Endothelial cell of umbilical vein (primary cell): ENCODE results near the gene CHD5. TPM values are rescaled to one million over a fixed set of nuclear protein-coding genes. Genes with fewer than 3 reads are reported as not detected.

Experiments used
- BruUV-seq: library from RNA; stranded (reverse); fragments of 400-500 nt; replicated peaks from 2 replicates; lab custom pipeline; 2021; lab: Mats Ljungman, UMichigan
- CTCF ChIA-PET: fragments of 300-600, 350-600 bp; sonication (Branson Sonifier 250); formaldehyde crosslinking; loops from one replicate; lab custom pipeline; 2021; ENCODE audit warnings: antibody characterized with exemption, inconsistent platforms; lab: Charles Lee
- POLR2A ChIA-PET: fragments of 300-600, 350-600 bp; sonication (Branson Sonifier 250); formaldehyde crosslinking; loops from one replicate; lab custom pipeline; 2021; ENCODE audit warnings: antibody characterized with exemption, inconsistent platforms; lab: Charles Lee
- DNase-seq: peaks from one replicate; pipeline ENCODE4 v3.0.0-alpha.2; 2011; ENCODE audit warnings: low read depth, low spot score
- FAIRE-seq: peaks from 2 replicates; lab custom pipeline; 2011; peaks lifted over from hg19 to GRCh38; lab: Jason Lieb, UNC
- H2AFZ ChIP-seq: 2 replicates; pipeline ENCODE4 v1.6.0; 2012; ENCODE audit warnings: low read depth, low read length, control low read depth, inconsistent platforms
- H3K27ac ChIP-seq: 2 replicates; pipeline ENCODE4 v1.5.1; 2011; ENCODE audit warnings: low read depth, mild to moderate bottlenecking, control low read depth, low read length, moderate library complexity; ENCODE audit not compliant: insufficient read depth
- H3K27me3 ChIP-seq, 2 experiments: 2 replicates each; pipeline versions ENCODE4 v1.6.0 to v1.6.1; 2011; ENCODE audit warnings: low read length in 2 of 2, mixed read lengths in 1 of 2; ENCODE audit not compliant: control insufficient read depth in 2 of 2, insufficient read depth in 2 of 2
- H3K36me3 ChIP-seq, 2 experiments: 2 replicates in 1 of 2; 3 replicates in 1 of 2; pipeline ENCODE4 v1.5.1; 2011; ENCODE audit warnings: low read length in 2 of 2, mild to moderate bottlenecking in 1 of 2, moderate library complexity in 1 of 2; ENCODE audit not compliant: control insufficient read depth in 2 of 2, insufficient read depth in 2 of 2; ENCODE audit errors: extremely low read depth in 1 of 2
- H3K4me1 ChIP-seq: 3 replicates; pipeline ENCODE4 v1.5.1; 2011; ENCODE audit warnings: mild to moderate bottlenecking, low read length; ENCODE audit not compliant: control insufficient read depth, insufficient read depth; ENCODE audit errors: extremely low read depth
- H3K4me2 ChIP-seq: 2 replicates; pipeline ENCODE4 v1.6.1; 2011; ENCODE audit warnings: low read length, control low read depth, mixed read lengths; ENCODE audit not compliant: insufficient read depth
- H3K4me3 ChIP-seq, 3 experiments: fragments of 200-600 bp in 1 of 3; sonication (generic), shearing (Covaris generic) in 1 of 3; replicated peaks in 1 of 3; 2 replicates each; pipeline ENCODE4 v1.5.1; 2011 to 2016; ENCODE audit warnings: control low read depth in 3 of 3, low read length in 3 of 3, mild to moderate bottlenecking in 2 of 3, inconsistent platforms in 1 of 3, low read depth in 1 of 3, moderate library complexity in 1 of 3; ENCODE audit not compliant: insufficient read depth in 1 of 3
- H3K79me2 ChIP-seq: 2 replicates; pipeline ENCODE4 v1.6.0; 2012; ENCODE audit warnings: low read length, inconsistent platforms; ENCODE audit not compliant: control insufficient read depth, insufficient read depth
- H3K9ac ChIP-seq: replicated peaks from 2 replicates; pipeline ENCODE3; 2011; ENCODE audit warnings: low read length, control low read depth; ENCODE audit not compliant: insufficient read depth; ENCODE audit errors: extremely low read depth
- H3K9me1 ChIP-seq: replicated peaks from 3 replicates; pipeline ENCODE4 v1.6.0; 2011; ENCODE audit warnings: mild to moderate bottlenecking, low read length; ENCODE audit not compliant: control insufficient read depth, insufficient read depth; ENCODE audit errors: extremely low read depth
- H3K9me3 ChIP-seq: replicated peaks from 2 replicates; pipeline ENCODE4 v1.5.1; 2012; ENCODE audit warnings: low read length, inconsistent platforms; ENCODE audit not compliant: control insufficient read depth, insufficient read depth
- H4K20me1 ChIP-seq: replicated peaks from 2 replicates; pipeline ENCODE3; 2011; ENCODE audit warnings: mild to moderate bottlenecking, low read length; ENCODE audit not compliant: control insufficient read depth, insufficient read depth; ENCODE audit errors: extremely low read depth
- EZH2 ChIP-seq: IDR thresholded peaks from 2 replicates; pipeline ENCODE4 v1.6.1; 2012; ENCODE audit warnings: borderline replicate concordance, low read depth, mild to moderate bottlenecking, moderate library complexity, low read length, inconsistent platforms; ENCODE audit not compliant: severe bottlenecking
- FOS ChIP-seq: IDR thresholded peaks from 2 replicates; pipeline ENCODE4 v1.6.1; 2011; ENCODE audit warnings: mild to moderate bottlenecking, low read length, moderate library complexity, borderline replicate concordance; ENCODE audit not compliant: insufficient read depth
- GATA2 ChIP-seq: IDR thresholded peaks from 2 replicates; pipeline ENCODE4 v1.7.0; 2011; ENCODE audit warnings: low read depth, mild to moderate bottlenecking, moderate library complexity, mixed read lengths, low read length; ENCODE audit not compliant: insufficient read length, insufficient read depth
- JUN ChIP-seq: IDR thresholded peaks from 2 replicates; pipeline ENCODE4 v1.6.1; 2011; ENCODE audit warnings: borderline replicate concordance, low read depth; ENCODE audit not compliant: insufficient read length, insufficient read depth
- MYC ChIP-seq: IDR thresholded peaks from one replicate; pipeline ENCODE4 v1.6.1; 2011; ENCODE audit warnings: mild to moderate bottlenecking, low read depth, low read length
- POLR2AphosphoS5 ChIP-seq: IDR thresholded peaks from 2 replicates; pipeline ENCODE4 v1.6.1; 2012; ENCODE audit warnings: low read depth, mild to moderate bottlenecking, control low read depth, low read length, moderate library complexity; ENCODE audit not compliant: insufficient read depth
- dilution Hi-C: fragments of 300-500 bp; cut with MboI; formaldehyde crosslinking; loops from one replicate; pipeline ENCODE4 v1.15.0; 2019; ENCODE audit warnings: low sequenced_read_pairs; ENCODE audit not compliant: extremely low pct_ligation_motif_present
- intact Hi-C: fragments of 100-400 bp; cut with micrococcal nuclease; formaldehyde crosslinking; loops from one replicate; pipeline ENCODE4 v1.10.0; 2022
- polyA plus RNA-seq, 4 experiments: library from polyadenylated mRNA; depleted of rRNA in 3 of 4; stranded (reverse) in 3 of 4; unstranded in 1 of 4; fragments of >200 nt; gene quantifications; 2 replicates each; pipeline versions ENCODE4 v1.2.1 to v1.2.3, GENCODE V29; 2011 to 2012; ENCODE audit warnings: missing spikeins in 1 of 4
- total RNA-seq: library from RNA; stranded (reverse); gene quantifications from 2 replicates; pipeline ENCODE4 v1.2.3, GENCODE V29; 2021
- TF ChIP-seq, protein P1 (sequence below), 2 donors: IDR thresholded peaks; 1 replicate in 1 of 2; 2 replicates in 1 of 2; pipeline ENCODE4 v1.5.1; 2011; ENCODE audit warnings: low read length in 2 of 2, mild to moderate bottlenecking in 2 of 2, moderate library complexity in 2 of 2, control low read depth in 1 of 2, inconsistent platforms in 1 of 2, low read depth in 1 of 2; ENCODE audit not compliant: insufficient read depth in 1 of 2; ENCODE audit errors: extremely low read depth in 1 of 2
- TF ChIP-seq, protein P2 (sequence below): IDR thresholded peaks from 2 replicates; pipeline ENCODE4 v1.6.1; 2011; ENCODE audit not compliant: insufficient read depth, insufficient read length

CHD5 gene
- total and polyA plus RNA-seq, 2 donors (not counting 3 experiments of a cell fraction or from before 2014, with no cell fraction given) = 0.04 to 0.11 TPM

DNA sequence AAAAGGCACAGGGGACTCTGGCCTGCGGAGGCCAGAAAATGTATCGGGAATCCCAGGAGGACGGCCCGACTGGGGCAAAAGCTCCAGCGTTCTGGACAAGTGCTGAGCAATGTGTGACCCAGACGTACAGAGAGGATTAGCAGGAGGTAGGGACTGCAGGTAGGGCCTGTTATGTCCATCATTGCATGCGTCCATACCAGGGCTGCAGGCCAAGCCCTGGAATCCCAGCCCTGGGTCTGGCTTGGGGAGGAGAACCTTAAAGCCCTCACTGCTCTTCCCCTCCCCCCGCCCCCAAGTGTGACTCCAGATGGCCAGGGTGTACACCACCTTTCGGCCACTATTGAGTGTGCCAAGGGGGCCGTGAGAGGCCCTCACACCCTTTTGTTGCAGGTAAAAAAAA is 27.8 kb upstream of the CHD5 start:
- CTCF ChIA-PET = interaction anchor here (0.8 to 4.2 kb wide), 5 partner anchors 9 to 155 kb away, joined by 3 to 27 read pairs (median 3); no protein-coding TSS in a partner anchor
- no TSS peak for BruUV-seq
- dilution Hi-C loops = no loop called here
- POLR2A ChIA-PET = interaction anchor here (0.6 kb wide), 1 partner anchor 38 kb away, joined by 6 read pairs; no protein-coding TSS in a partner anchor
- H4K20me1 ChIP-seq = no peaks in the 10 kb centered on the region
- H2AFZ ChIP-seq = no peak overlapping the region
- H3K27ac ChIP-seq = no peak overlapping the region
- intact Hi-C loops = loop anchor here (1.0 to 2.0 kb wide), 2 partner anchors 185 to 216 kb away; partner anchors contain the start of genes ACOT7 and ESPN
- peaks cover 6 to 11% of the 10 kb centered on the region in 2 experiments for H3K27me3 ChIP-seq
- H3K4me1 ChIP-seq = peaks cover 22% of the 10 kb centered on the region
- H3K36me3 ChIP-seq = no peaks in the 10 kb centered on the region
- H3K4me2 ChIP-seq = no peak overlapping the region
- FAIRE-seq (no peak), DNase-seq (no peak)
- H3K9me3 ChIP-seq = no peaks in the 10 kb centered on the region
- no peak overlapping the region for H3K4me3 ChIP-seq
- no peak overlapping the region for H3K9ac ChIP-seq
- TF ChIP-seq GATA2 (no peak), FOS (no peak), EZH2 (no peak), POLR2AphosphoS5 (no peak), JUN (no peak), MYC (no peak)
- TF ChIP-seq, protein P1, sequence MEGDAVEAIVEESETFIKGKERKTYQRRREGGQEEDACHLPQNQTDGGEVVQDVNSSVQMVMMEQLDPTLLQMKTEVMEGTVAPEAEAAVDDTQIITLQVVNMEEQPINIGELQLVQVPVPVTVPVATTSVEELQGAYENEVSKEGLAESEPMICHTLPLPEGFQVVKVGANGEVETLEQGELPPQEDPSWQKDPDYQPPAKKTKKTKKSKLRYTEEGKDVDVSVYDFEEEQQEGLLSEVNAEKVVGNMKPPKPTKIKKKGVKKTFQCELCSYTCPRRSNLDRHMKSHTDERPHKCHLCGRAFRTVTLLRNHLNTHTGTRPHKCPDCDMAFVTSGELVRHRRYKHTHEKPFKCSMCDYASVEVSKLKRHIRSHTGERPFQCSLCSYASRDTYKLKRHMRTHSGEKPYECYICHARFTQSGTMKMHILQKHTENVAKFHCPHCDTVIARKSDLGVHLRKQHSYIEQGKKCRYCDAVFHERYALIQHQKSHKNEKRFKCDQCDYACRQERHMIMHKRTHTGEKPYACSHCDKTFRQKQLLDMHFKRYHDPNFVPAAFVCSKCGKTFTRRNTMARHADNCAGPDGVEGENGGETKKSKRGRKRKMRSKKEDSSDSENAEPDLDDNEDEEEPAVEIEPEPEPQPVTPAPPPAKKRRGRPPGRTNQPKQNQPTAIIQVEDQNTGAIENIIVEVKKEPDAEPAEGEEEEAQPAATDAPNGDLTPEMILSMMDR (IDR thresholded peaks at IDR 0.05; ENCODE audit: extremely low read depth in 1 of 2, insufficient read depth in 1 of 2, low read depth in 1 of 2, low read length in 2 of 2) = no peak
- TF ChIP-seq, protein P2, sequence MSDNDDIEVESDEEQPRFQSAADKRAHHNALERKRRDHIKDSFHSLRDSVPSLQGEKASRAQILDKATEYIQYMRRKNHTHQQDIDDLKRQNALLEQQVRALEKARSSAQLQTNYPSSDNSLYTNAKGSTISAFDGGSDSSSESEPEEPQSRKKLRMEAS = no peak
- H3K9me1 ChIP-seq = no peaks in the 10 kb centered on the region
- no peaks in the 10 kb centered on the region for H3K79me2 ChIP-seq
